Tongue (tissue), 2 donors: ENCODE data around the gene RIPPLY2. TPM values are rescaled to one million over a fixed set of nuclear protein-coding genes. Genes with fewer than 3 reads are reported as not detected.

Experiments
- DNase-seq: peaks from one replicate; pipeline ENCODE4 v3.0.0-alpha.2; 2015
- total RNA-seq: library from RNA; depleted of rRNA; stranded (reverse); fragments of >200 nt; gene quantifications from one replicate; pipeline ENCODE4 v1.2.3, GENCODE V29; 2014

RIPPLY2 gene
- total RNA-seq, 1 donor from 2014 or later, result not detected

- no peak for DNase-seq
Measured at GRCh38 chr6:83905648-83906047, 52.5 kb downstream of the RIPPLY2 start.

Other genes with a start within 250 kb of the RIPPLY2 start
- gene SNAP91, start 144.3 kb upstream of the RIPPLY2 start, total RNA-seq, result 2.9 TPM
- 14.6 TPM for gene CYB5R4, start 6.3 kb downstream of the RIPPLY2 start, total RNA-seq
- gene MRAP2, start 180.4 kb downstream of the RIPPLY2 start, total RNA-seq, result 32.9 TPM